ENCODE results near the gene GPR132.

DNA sequence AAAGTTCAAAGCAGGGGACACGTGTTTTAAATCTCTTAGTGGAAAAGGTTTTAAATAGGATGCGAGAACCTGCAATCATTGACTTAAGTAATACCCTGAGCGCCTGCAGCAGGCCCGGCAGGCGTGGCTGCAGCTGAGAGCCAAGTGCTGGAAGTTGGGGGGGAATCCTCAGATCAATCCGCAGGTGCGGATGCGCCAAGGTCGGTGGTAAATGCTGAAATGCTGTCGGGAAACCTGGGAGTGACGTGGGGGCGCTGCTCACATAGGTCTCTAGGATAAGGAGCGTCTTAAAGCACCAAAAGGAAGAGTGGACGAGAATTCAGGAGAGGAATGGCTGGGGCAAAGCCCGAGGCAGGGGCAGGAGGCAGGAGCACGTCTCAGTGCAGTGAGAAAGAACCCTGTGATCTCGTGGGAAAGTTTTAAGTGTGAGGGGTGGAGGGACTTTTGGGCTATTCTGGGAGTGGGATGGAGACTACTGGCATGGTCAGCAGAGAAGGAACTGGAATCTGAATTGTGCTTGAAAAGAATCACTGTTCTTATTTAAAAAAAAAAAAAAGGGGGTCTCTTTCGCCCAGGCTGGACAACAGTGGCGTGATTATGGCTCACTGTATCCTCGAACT, 43.5 kb downstream of the GPR132 start:
- TF ChIP-seq CTCF (IDR thresholded peaks at IDR 0.05) (no peak), POLR2A (IDR thresholded peaks at IDR 0.05) (no peak)

Measured in heart left ventricle (tissue), 13 donors.